H1 (cell line): ENCODE results near the gene PCBP2. TPM values are rescaled to one million over a fixed set of nuclear protein-coding genes. Genes with fewer than 3 reads are reported as not detected.

Source experiments
- CTCF ChIA-PET: fragments of 300-600 bp; sonication (Branson Sonifier 250); formaldehyde crosslinking; loops from one replicate; lab custom pipeline; 2021; ENCODE audit not compliant: partially characterized antibody; lab: Charles Lee
- POLR2A ChIA-PET: fragments of 300-600 bp; sonication (Branson Sonifier 250); formaldehyde crosslinking; loops from one replicate; lab custom pipeline; 2021; ENCODE audit warnings: inconsistent platforms; ENCODE audit not compliant: partially characterized antibody; lab: Charles Lee
- DNase-seq, 2 experiments: peaks; one replicate each; pipeline versions ENCODE4 v3.0.0 to v3.0.0-alpha.2; 2010 to 2022; ENCODE audit warnings: low spot score in 2 of 2, low read depth in 1 of 2, mixed read lengths in 1 of 2
- FAIRE-seq: peaks from 2 replicates; lab custom pipeline; 2011; peaks lifted over from hg19 to GRCh38; lab: Jason Lieb, UNC
- H2AFZ ChIP-seq: 2 replicates; pipeline ENCODE4 v1.8.1; 2012; ENCODE audit warnings: low read length, inconsistent platforms
- H2AK5ac ChIP-seq: 2 replicates; pipeline ENCODE4 v1.6.1; 2013; ENCODE audit warnings: low read depth, low read length
- H2BK120ac ChIP-seq: replicated peaks from 2 replicates; pipeline ENCODE3; 2013; ENCODE audit warnings: low read depth, low read length, inconsistent platforms
- H2BK12ac ChIP-seq: 2 replicates; pipeline ENCODE4 v1.6.1; 2013; ENCODE audit warnings: low read depth, low read length
- H2BK15ac ChIP-seq: 2 replicates; pipeline ENCODE4 v1.6.1; 2013; ENCODE audit warnings: low read length
- H2BK20ac ChIP-seq: 2 replicates; pipeline ENCODE4 v1.6.1; 2013; ENCODE audit warnings: low read length
- H2BK5ac ChIP-seq: 2 replicates; pipeline ENCODE4 v1.6.1; 2013; ENCODE audit warnings: low read depth, low read length
- H3K14ac ChIP-seq: 2 replicates; pipeline ENCODE4 v1.6.1; 2013; ENCODE audit warnings: inconsistent platforms; ENCODE audit not compliant: insufficient read length
- H3K18ac ChIP-seq: 2 replicates; pipeline ENCODE4 v1.6.1; 2013; ENCODE audit warnings: low read length; ENCODE audit errors: extremely low read depth
- H3K23ac ChIP-seq: 2 replicates; pipeline ENCODE4 v1.6.1; 2013; ENCODE audit warnings: inconsistent platforms; ENCODE audit not compliant: insufficient read length
- H3K23me2 ChIP-seq: 2 replicates; pipeline ENCODE4 v1.6.1; 2013; ENCODE audit warnings: low read depth, low read length
- H3K27ac ChIP-seq: 2 replicates; pipeline ENCODE4 v1.6.1; 2011; ENCODE audit warnings: low read depth, low read length, inconsistent platforms
- H3K27me3 ChIP-seq, 4 experiments: replicated peaks in 1 of 4; 1 replicate in 1 of 4; 2 replicates in 3 of 4; pipeline versions ENCODE4 v1.6.1 to v1.8.1; 2011 to 2013; ENCODE audit warnings: low read length in 3 of 4, mild to moderate bottlenecking in 3 of 4, inconsistent platforms in 2 of 4, mixed read lengths in 2 of 4, moderate library complexity in 1 of 4; ENCODE audit not compliant: control insufficient read depth in 3 of 4, insufficient read depth in 3 of 4; ENCODE audit errors: extremely low read depth in 1 of 4
- H3K36me3 ChIP-seq, 4 experiments: 2 replicates each; pipeline versions ENCODE4 v1.6.1 to v1.8.1; 2011 to 2013; ENCODE audit warnings: mild to moderate bottlenecking in 4 of 4, low read length in 3 of 4, moderate library complexity in 2 of 4, control low read depth in 1 of 4, inconsistent platforms in 1 of 4; ENCODE audit not compliant: insufficient read depth in 4 of 4, control insufficient read depth in 2 of 4
- H3K4ac ChIP-seq: replicated peaks from 2 replicates; pipeline ENCODE3; 2013; ENCODE audit warnings: low read length, low read depth, mixed read lengths, inconsistent platforms; ENCODE audit not compliant: insufficient read length
- H3K4me1 ChIP-seq, 4 experiments: replicated peaks in 1 of 4; 1 replicate in 1 of 4; 2 replicates in 3 of 4; pipeline versions ENCODE4 v1.6.1 to v1.8.1; 2011 to 2013; ENCODE audit warnings: low read length in 3 of 4, inconsistent platforms in 2 of 4, mixed read lengths in 1 of 4; ENCODE audit not compliant: insufficient read depth in 4 of 4, control insufficient read depth in 3 of 4
- H3K4me2 ChIP-seq, 2 experiments: 2 replicates each; pipeline versions ENCODE4 v1.6.1 to v1.8.1; 2011 to 2013; ENCODE audit warnings: low read depth in 2 of 2, low read length in 2 of 2, control low read depth in 1 of 2, inconsistent platforms in 1 of 2, mild to moderate bottlenecking in 1 of 2; ENCODE audit not compliant: insufficient read depth in 1 of 2
- H3K4me3 ChIP-seq, 4 experiments: fragments of 200-600, 300-600 bp in 1 of 4; sonication (generic), shearing (Covaris generic), sonication (Bioruptor Twin) in 1 of 4; 2 replicates each; pipeline versions ENCODE4 v1.5.1 to v1.8.1; 2011 to 2016; ENCODE audit warnings: low read length in 4 of 4, low read depth in 3 of 4, control low read depth in 2 of 4, inconsistent platforms in 2 of 4, mild to moderate bottlenecking in 2 of 4, mixed read lengths in 1 of 4, moderate library complexity in 1 of 4; ENCODE audit not compliant: insufficient read depth in 2 of 4; ENCODE audit errors: extremely low read depth in 1 of 4
- H3K56ac ChIP-seq: replicated peaks from 2 replicates; pipeline ENCODE3; 2013; ENCODE audit warnings: low read depth, mild to moderate bottlenecking, mixed read lengths, low read length, inconsistent platforms; ENCODE audit not compliant: insufficient read length
- H3K79me1 ChIP-seq: 2 replicates; pipeline ENCODE4 v1.6.1; 2013; ENCODE audit warnings: low read depth, low read length, control low read depth
- H3K79me2 ChIP-seq, 2 experiments: 2 replicates each; pipeline versions ENCODE4 v1.6.1 to v1.8.1; 2012 to 2013; ENCODE audit warnings: low read length in 2 of 2, mild to moderate bottlenecking in 2 of 2, inconsistent platforms in 1 of 2; ENCODE audit not compliant: insufficient read depth in 2 of 2, control insufficient read depth in 1 of 2
- H3K9ac ChIP-seq, 4 experiments: replicated peaks in 1 of 4; 1 replicate in 1 of 4; 2 replicates in 3 of 4; pipeline versions ENCODE4 v1.6.1 to v1.8.1; 2011 to 2013; ENCODE audit warnings: low read depth in 3 of 4, low read length in 3 of 4, control low read depth in 2 of 4, mild to moderate bottlenecking in 2 of 4, moderate library complexity in 2 of 4, inconsistent platforms in 1 of 4; ENCODE audit errors: extremely low read depth in 1 of 4
- H3K9me3 ChIP-seq, 2 experiments: 2 replicates each; pipeline versions ENCODE4 v1.6.1 to v1.8.1; 2012 to 2013; ENCODE audit warnings: mild to moderate bottlenecking in 2 of 2, moderate library complexity in 2 of 2, control low read depth in 1 of 2, inconsistent platforms in 1 of 2, low read depth in 1 of 2, low read length in 1 of 2, mixed read lengths in 1 of 2; ENCODE audit not compliant: insufficient read depth in 2 of 2
- H4K20me1 ChIP-seq, 2 experiments: replicated peaks in 1 of 2; 2 replicates each; pipeline versions ENCODE3 to v1.8.1; 2011 to 2013; ENCODE audit warnings: inconsistent platforms in 2 of 2, low read length in 2 of 2, mild to moderate bottlenecking in 1 of 2; ENCODE audit not compliant: insufficient read depth in 2 of 2, control insufficient read depth in 1 of 2
- H4K5ac ChIP-seq: 2 replicates; pipeline ENCODE4 v1.6.1; 2013; ENCODE audit warnings: low read length, low read depth, mixed read lengths, inconsistent platforms; ENCODE audit not compliant: insufficient read length
- H4K8ac ChIP-seq: 2 replicates; pipeline ENCODE4 v1.8.0; 2013; ENCODE audit warnings: mild to moderate bottlenecking, moderate library complexity, low read length, inconsistent platforms; ENCODE audit not compliant: insufficient read depth; ENCODE audit errors: extremely low read depth
- H4K91ac ChIP-seq: replicated peaks from 2 replicates; pipeline ENCODE3; 2013; ENCODE audit warnings: low read length, mixed read lengths, inconsistent platforms; ENCODE audit not compliant: insufficient read length
- ATF2 ChIP-seq: IDR thresholded peaks from 2 replicates; pipeline ENCODE4 v1.6.1; 2012; ENCODE audit warnings: low read length, inconsistent platforms
- POLR2AphosphoS5 ChIP-seq: IDR thresholded peaks from 2 replicates; pipeline ENCODE4 v1.6.1; 2011; ENCODE audit warnings: low read depth, low read length
- RFX5 ChIP-seq: IDR thresholded peaks from 2 replicates; pipeline ENCODE4 v1.6.1; 2011; ENCODE audit warnings: low read depth, low read length, improper control_type of control experiment, borderline replicate concordance
- SIN3A ChIP-seq, 2 experiments: IDR thresholded peaks in 1 of 2; conservative IDR thresholded peaks in 1 of 2; 2 replicates each; pipeline ENCODE4 v1.6.1; 2011 to 2012; ENCODE audit warnings: low read length in 2 of 2, improper control_type of control experiment in 1 of 2, low read depth in 1 of 2, mild to moderate bottlenecking in 1 of 2
- SP2 ChIP-seq: IDR thresholded peaks from 2 replicates; pipeline ENCODE4 v1.6.1; 2012; ENCODE audit warnings: mild to moderate bottlenecking, low read length, inconsistent platforms
- SUZ12 ChIP-seq: fragments of 200-600 bp; sonication (generic); IDR thresholded peaks from 2 replicates; pipeline ENCODE4 v1.6.1; 2012; ENCODE audit warnings: mild to moderate bottlenecking, inconsistent platforms, low read length, moderate library complexity, mixed read lengths
- TAF1 ChIP-seq: IDR thresholded peaks from 2 replicates; pipeline ENCODE4 v1.6.1; 2011; ENCODE audit warnings: mild to moderate bottlenecking, low read depth, low read length
- TBP ChIP-seq: IDR thresholded peaks from 2 replicates; pipeline ENCODE4 v1.6.1; 2011; ENCODE audit warnings: low read depth, low read length, improper control_type of control experiment
- USF2 ChIP-seq: IDR thresholded peaks from 2 replicates; pipeline ENCODE4 v1.6.1; 2011; ENCODE audit warnings: low read length, improper control_type of control experiment
- WGBS, 2 experiments: shearing (Covaris generic) in 1 of 2; methylation state at CpG; one replicate each; pipeline versions ENCODE4 v1.1.6 to v1.1.7; 2013 to 2015; ENCODE audit warnings: low lambda C conversion rate in 2 of 2, mixed read lengths in 2 of 2, inconsistent platforms in 1 of 2, low coverage in 1 of 2, missing lambda C conversion rate in 1 of 2; ENCODE audit not compliant: insufficient replicate concordance in 2 of 2, insufficient coverage in 1 of 2, insufficient read length in 1 of 2; ENCODE audit errors: extremely low coverage in 1 of 2, missing lambda C conversion rate in 1 of 2; 5-methylcytosine and 5-hydroxymethylcytosine counted together
- polyA plus RNA-seq, 7 experiments: library from polyadenylated mRNA; depleted of rRNA in 3 of 7; stranded (reverse) in 5 of 7; unstranded in 2 of 7; fragments of >200 nt in 5 of 7; fragments of 200-250 nt in 2 of 7; gene quantifications; 1 replicate in 5 of 7; 2 replicates in 1 of 7; 4 replicates in 1 of 7; pipeline versions ENCODE4 v1.2.1 to v1.2.3, GENCODE V29; 2011 to 2013; ENCODE audit warnings: missing spikeins in 2 of 7, mixed read lengths in 2 of 7
- total RNA-seq: library from RNA; stranded (reverse); fragmentation: NEBNext Ultra II Directional; extraction: Animal tissue kit (Norgen Biotek cat#: 25700); gene quantifications from 2 replicates; pipeline ENCODE4 v1.2.1, GENCODE V29; 2021

Gene PCBP2
- total and polyA plus RNA-seq, 2 of the 8 experiments (the other 6 are each of a cell fraction or from before 2014, with no cell fraction given) = 470 to 1,123 TPM

- H3K4ac ChIP-seq = no peak overlapping the region
- H2BK120ac ChIP-seq = no peak overlapping the region
- H2AK5ac ChIP-seq = no peak overlapping the region
- H3K18ac ChIP-seq = no peak overlapping the region
- CTCF ChIA-PET = interaction anchor here (0.9 to 3.9 kb wide), 7 partner anchors 8 to 181 kb away, joined by 3 to 20 read pairs (median 6); partner anchors contain the start of gene AAAS
- no peak overlapping the region for H2BK12ac ChIP-seq
- peaks cover 13% of the 10 kb centered on the region for H3K79me1 ChIP-seq
- H2BK15ac ChIP-seq = no peak overlapping the region
- POLR2A ChIA-PET = interaction anchor here (0.7 to 67.0 kb wide), 5 partner anchors 10 to 285 kb away, joined by 3 to 3397 read pairs (median 51); partner anchors contain the start of genes AAAS, PCBP2 and PRR13
- no peak for DNase-seq
- peaks cover 0 to 4% of the 10 kb centered on the region in 2 experiments for H4K20me1 ChIP-seq
- no peak overlapping the region for H2BK20ac ChIP-seq
- no peak overlapping the region for H3K27ac ChIP-seq
- no peak for FAIRE-seq
- no peak overlapping the region for H3K9ac ChIP-seq
- H3K79me2 ChIP-seq = peaks cover 0 to 22% of the 10 kb centered on the region in 2 experiments; a peak in 2 of 4 replicates
- peak overlapping the region in 1 of 4 experiments; percentile 77; a peak in 1 of 8 replicates for H3K4me3 ChIP-seq
- peaks cover 22% of the 10 kb centered on the region for H3K23me2 ChIP-seq
- peaks cover 9 to 23% (median 14%) of the 10 kb centered on the region in 4 experiments; a peak in 7 of 8 replicates for H3K36me3 ChIP-seq
- H3K27me3 ChIP-seq = no peaks in the 10 kb centered on the region
- H2AFZ ChIP-seq = no peak overlapping the region
- H2BK5ac ChIP-seq = no peak overlapping the region
- H3K56ac ChIP-seq = no peak overlapping the region
- H3K4me1 ChIP-seq = peaks cover 8 to 29% (median 20%) of the 10 kb centered on the region in 4 experiments
- H3K9me3 ChIP-seq = no peaks in the 10 kb centered on the region
- H3K14ac ChIP-seq = no peak overlapping the region
- no peak overlapping the region for H3K23ac ChIP-seq
- no peak overlapping the region for H4K5ac ChIP-seq
- H3K4me2 ChIP-seq = peak overlapping the region; percentile 79 to 98; a peak in 2 of 4 replicates
- no peak overlapping the region for H4K91ac ChIP-seq
- H4K8ac ChIP-seq = no peak overlapping the region
- WGBS, 2 experiments = 96% methylated on average over 9 of the region's 9 CpGs; no CpG with 5 or more reads in 1 of the 2 experiments
- TF ChIP-seq SUZ12 (no peak), SIN3A (conservative IDR thresholded peaks at IDR 0.05 in 1 of 2, IDR thresholded peaks at IDR 0.05 in 1 of 2; ENCODE audit: low read depth in 1 of 2, low read length in 2 of 2) (no peak), RFX5 (no peak), POLR2AphosphoS5 (no peak), TBP (no peak), ATF2 (no peak), SP2 (no peak), TAF1 (no peak), USF2 (no peak)
Observed at GRCh38 chr12:53502331-53502730, 50.4 kb downstream of the PCBP2 start.
